ENCODE data around the gene DPY19L1. TPM values are rescaled to one million over a fixed set of nuclear protein-coding genes. Genes with fewer than 3 reads are reported as not detected.
A peak's percentile ranks its signal among the peaks of the same experiment; 100 is the strongest.

DPY19L1 gene
- total RNA-seq, 4 donors from 2014 or later: 4.1 to 6.8 (median 5.1) TPM

DNA sequence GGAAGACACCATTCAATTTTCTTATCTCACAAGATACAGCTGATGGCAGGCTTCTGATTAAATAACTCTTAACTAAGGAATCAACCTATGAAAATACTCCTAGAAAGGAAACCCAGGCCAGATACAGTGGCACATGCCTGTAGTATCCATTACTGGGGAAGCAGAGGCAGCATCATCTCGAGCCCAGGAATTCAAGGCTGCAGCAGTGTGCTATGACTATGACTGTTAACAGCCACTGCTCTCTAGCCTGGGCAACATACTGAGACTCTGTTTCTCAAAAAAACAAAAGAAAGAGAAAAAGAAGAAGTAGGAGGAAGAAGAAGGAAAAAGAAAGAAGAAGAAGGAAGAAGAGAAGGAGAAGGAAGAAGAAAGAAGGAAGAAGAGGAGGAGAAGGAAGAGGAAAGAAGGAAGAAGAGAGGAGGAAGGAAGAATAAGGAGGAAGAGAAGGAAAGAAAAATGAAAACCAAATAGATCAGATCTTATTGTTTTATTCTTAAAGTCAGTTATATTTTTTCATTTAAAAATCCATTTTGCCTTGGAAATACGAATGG is 18.0 kb downstream of the DPY19L1 start:
- Histone ChIP-seq H3K36me3 (no peaks in the 10 kb centered on the region), H3K4me3 (no peak overlapping the region), H3K9me3 (no peaks in the 10 kb centered on the region), H3K27ac (no peak overlapping the region), H3K4me1 (no peaks in the 10 kb centered on the region), H3K27me3 (no peaks in the 10 kb centered on the region)
- TF ChIP-seq CTCF (IDR thresholded peaks at IDR 0.05): no peak
- no peak for TF ChIP-seq POLR2A (IDR thresholded peaks at IDR 0.05)
- DNase-seq: no peak

DNA sequence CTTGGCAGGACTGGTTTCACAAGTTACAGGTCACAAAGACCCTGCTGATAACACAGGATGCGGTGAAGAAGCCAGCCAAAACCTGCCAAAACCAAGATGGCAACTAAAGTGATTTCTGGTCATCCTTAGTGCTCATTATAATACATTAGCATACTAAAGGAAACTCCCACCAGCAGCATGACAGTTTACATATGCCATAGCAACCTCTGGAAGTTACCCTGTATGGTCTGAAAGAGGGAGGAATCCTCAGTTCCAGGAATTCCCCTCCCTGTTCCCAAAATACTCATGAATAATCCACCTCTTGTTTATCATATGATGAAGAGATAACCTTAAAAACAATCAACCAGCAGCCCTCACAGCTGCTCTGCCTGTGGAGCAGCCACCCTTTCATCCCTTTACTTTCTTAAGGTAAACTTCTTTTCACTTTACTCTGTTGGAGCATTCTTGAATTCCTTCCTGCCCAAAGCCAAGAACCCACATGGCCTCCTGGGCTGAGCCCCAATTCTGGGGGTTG is 21.9 kb downstream of the DPY19L1 start:
- TF ChIP-seq POLR2A (IDR thresholded peaks at IDR 0.05) (no peak), CTCF (IDR thresholded peaks at IDR 0.05) (no peak)
- H3K4me3 ChIP-seq: no peak overlapping the region
- H3K4me1 ChIP-seq: no peaks in the 10 kb centered on the region
- H3K9me3 ChIP-seq: no peaks in the 10 kb centered on the region
- no peak overlapping the region for H3K27ac ChIP-seq
- H3K36me3 ChIP-seq: peaks cover 0 to 4% (median 0%) of the 10 kb centered on the region in 3 donors
- no peaks in the 10 kb centered on the region for H3K27me3 ChIP-seq
- no peak for DNase-seq

DNA sequence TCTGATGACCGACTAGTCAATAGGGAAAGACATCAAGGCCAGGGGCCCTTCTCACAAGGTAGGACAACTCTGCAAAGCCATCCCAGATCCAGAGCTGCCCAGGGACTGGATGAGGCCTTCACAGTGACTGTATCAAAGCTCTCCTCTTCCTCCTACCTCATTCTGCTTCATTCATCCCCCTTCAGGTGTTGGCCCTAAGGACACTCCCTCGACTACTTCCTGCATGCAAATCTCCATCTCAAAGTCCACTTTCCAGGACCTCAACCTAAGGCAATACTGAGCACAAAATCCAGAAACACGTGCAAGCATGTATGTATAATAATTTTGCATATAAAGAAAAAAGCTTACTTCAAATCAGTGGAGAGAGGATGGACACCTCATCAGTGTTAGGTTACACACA is 25.1 kb downstream of the DPY19L1 start:
- Histone ChIP-seq H3K4me3 (no peak overlapping the region), H3K4me1 (no peaks in the 10 kb centered on the region), H3K36me3 (peaks cover 0 to 4% (median 0%) of the 10 kb centered on the region in 3 donors), H3K27ac (peak overlapping the region in 2 of 4 donors; percentile 34 to 39), H3K27me3 (no peaks in the 10 kb centered on the region), H3K9me3 (no peaks in the 10 kb centered on the region)
- DNase-seq: peak in 1 of 3 donors; percentile 53
- no peak for TF ChIP-seq CTCF (IDR thresholded peaks at IDR 0.05)
- TF ChIP-seq POLR2A (IDR thresholded peaks at IDR 0.05): no peak

- TF ChIP-seq CTCF (IDR thresholded peaks at IDR 0.05): no peak
- no peak for TF ChIP-seq POLR2A (IDR thresholded peaks at IDR 0.05)
- DNase-seq: no peak
- Histone ChIP-seq H3K27ac (no peak overlapping the region), H3K27me3 (no peaks in the 10 kb centered on the region), H3K9me3 (no peaks in the 10 kb centered on the region), H3K4me1 (no peaks in the 10 kb centered on the region), H3K4me3 (no peak overlapping the region), H3K36me3 (peaks cover 0 to 4% (median 0%) of the 10 kb centered on the region in 3 donors)
Measured at GRCh38 chr7:35011085-35011484, 26.2 kb downstream of the DPY19L1 start.

- no peak for TF ChIP-seq CTCF (IDR thresholded peaks at IDR 0.05)
- TF ChIP-seq POLR2A (IDR thresholded peaks at IDR 0.05): no peak
- Histone ChIP-seq H3K27ac (no peak overlapping the region), H3K9me3 (no peaks in the 10 kb centered on the region), H3K27me3 (no peaks in the 10 kb centered on the region), H3K4me3 (no peak overlapping the region), H3K36me3 (peaks cover 0 to 4% (median 0%) of the 10 kb centered on the region in 3 donors), H3K4me1 (peaks cover 0 to 8% (median 0%) of the 10 kb centered on the region in 4 donors)
- DNase-seq: no peak
Measured at GRCh38 chr7:35007768-35008167, 29.5 kb downstream of the DPY19L1 start.

Data from Peyer's patch (tissue), 4 donors.